ENCODE results near the gene TMEM132C. TPM values are rescaled to one million over a fixed set of nuclear protein-coding genes. Genes with fewer than 3 reads are reported as not detected.
A peak's percentile ranks its signal among the peaks of the same experiment; 100 is the strongest.

Gene TMEM132C
- polyA plus RNA-seq, 1 of the 3 experiments (the other 2 are of a cell fraction), result not detected

DNA sequence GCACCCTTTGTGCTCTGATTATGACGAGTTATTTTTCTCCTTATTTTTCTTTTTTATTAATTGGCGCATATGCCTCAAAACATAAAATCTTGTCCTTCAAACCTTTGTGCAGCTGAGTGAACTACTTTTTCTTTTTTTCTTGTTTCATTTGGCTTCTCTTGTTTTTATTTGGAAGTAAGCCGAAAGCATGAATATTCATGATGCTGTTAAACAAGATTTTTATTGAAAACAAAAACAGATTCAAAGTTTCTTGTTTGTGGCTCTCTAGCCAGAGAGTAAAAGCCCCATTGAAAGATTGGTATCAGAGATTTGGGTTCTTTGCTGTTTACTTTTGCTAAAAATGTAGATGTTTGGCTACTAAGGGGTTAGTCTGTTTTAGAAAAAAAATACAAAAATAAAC is 183.8 kb downstream of the TMEM132C start:
- Histone ChIP-seq H4K20me1 (ENCODE audit: insufficient read depth) (no peaks in the 10 kb centered on the region), H3K27ac (ENCODE audit: low read depth in 2 of 2, low read length in 1 of 2) (no peak overlapping the region), H3K9me3 (no peaks in the 10 kb centered on the region; the same call in 1 of the 2 replicates), H3K4me1 (ENCODE audit: control insufficient read depth in 1 of 2, insufficient read depth in 2 of 2, low read depth in 1 of 2, low read length in 1 of 2) (no peaks in the 10 kb centered on the region; a peak in 1 of 4 replicates), H3F3A (replicated peaks; ENCODE audit: insufficient read depth) (no peaks in the 10 kb centered on the region), H3K9me2 (no peaks in the 10 kb centered on the region), H3K36me3 (replicated peaks in 1 of 2; ENCODE audit: control insufficient read depth in 1 of 2, insufficient read depth in 2 of 2, low read length in 1 of 2) (no peaks in the 10 kb centered on the region), H2AFZ (ENCODE audit: low read depth) (no peak overlapping the region), H3K27me3 (ENCODE audit: insufficient read depth) (no peaks in the 10 kb centered on the region), H3K4me3 (ENCODE audit: low read depth in 2 of 2, low read length in 1 of 2) (no peak overlapping the region), H3K79me2 (ENCODE audit: insufficient read depth) (no peaks in the 10 kb centered on the region), H3K4me2 (no peak overlapping the region), H3K9ac (no peak overlapping the region)
- POLR2A ChIA-PET, result no interaction called here
- no peak for DNase-seq
- TF ChIP-seq, protein P1, sequence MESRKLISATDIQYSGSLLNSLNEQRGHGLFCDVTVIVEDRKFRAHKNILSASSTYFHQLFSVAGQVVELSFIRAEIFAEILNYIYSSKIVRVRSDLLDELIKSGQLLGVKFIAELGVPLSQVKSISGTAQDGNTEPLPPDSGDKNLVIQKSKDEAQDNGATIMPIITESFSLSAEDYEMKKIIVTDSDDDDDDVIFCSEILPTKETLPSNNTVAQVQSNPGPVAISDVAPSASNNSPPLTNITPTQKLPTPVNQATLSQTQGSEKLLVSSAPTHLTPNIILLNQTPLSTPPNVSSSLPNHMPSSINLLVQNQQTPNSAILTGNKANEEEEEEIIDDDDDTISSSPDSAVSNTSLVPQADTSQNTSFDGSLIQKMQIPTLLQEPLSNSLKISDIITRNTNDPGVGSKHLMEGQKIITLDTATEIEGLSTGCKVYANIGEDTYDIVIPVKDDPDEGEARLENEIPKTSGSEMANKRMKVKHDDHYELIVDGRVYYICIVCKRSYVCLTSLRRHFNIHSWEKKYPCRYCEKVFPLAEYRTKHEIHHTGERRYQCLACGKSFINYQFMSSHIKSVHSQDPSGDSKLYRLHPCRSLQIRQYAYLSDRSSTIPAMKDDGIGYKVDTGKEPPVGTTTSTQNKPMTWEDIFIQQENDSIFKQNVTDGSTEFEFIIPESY (IDR thresholded peaks at IDR 0.05; ENCODE audit: borderline replicate concordance, low read depth), result no peak
- no peak for TF ChIP-seq NRF1 (IDR thresholded peaks at IDR 0.05; ENCODE audit: low read depth, low read length)
- TF ChIP-seq JUND (IDR thresholded peaks at IDR 0.05), result no peak
- no peak for TF ChIP-seq SMC3 (IDR thresholded peaks at IDR 0.05; ENCODE audit: low read depth, low read length)
- no peak for TF ChIP-seq FOXJ3 (CRISPR knock-in tag; IDR thresholded peaks at IDR 0.05)
- CTCF ChIA-PET, result no interaction called here
- 46% methylated on average over 3 of the region's 3 CpGs for WGBS (ENCODE audit: low lambda C conversion rate)

GRCh38 chr12:128455851-128456250 is 188.9 kb downstream of the TMEM132C start:
- ChIA-PET POLR2A (no interaction called here), CTCF (no interaction called here)
- 16% methylated on average over 5 of the region's 5 CpGs for whole genome bisulfite sequencing (ENCODE audit: low lambda C conversion rate)
- no peaks in the 10 kb centered on the region for H3K36me3 ChIP-seq (replicated peaks in 1 of 2; ENCODE audit: control insufficient read depth in 1 of 2, insufficient read depth in 2 of 2, low read length in 1 of 2)
- H3K4me3 ChIP-seq (ENCODE audit: low read depth in 2 of 2, low read length in 1 of 2), result no peak overlapping the region
- H3K9me2 ChIP-seq, result no peaks in the 10 kb centered on the region
- no peak overlapping the region for H2AFZ ChIP-seq (ENCODE audit: low read depth)
- H3K27me3 ChIP-seq (ENCODE audit: insufficient read depth), result no peaks in the 10 kb centered on the region
- H3K9me3 ChIP-seq, result no peaks in the 10 kb centered on the region; the same call in 1 of the 2 replicates
- DNase-seq, result peak; percentile 15
- H3K27ac ChIP-seq (ENCODE audit: low read depth in 2 of 2, low read length in 1 of 2), result no peak overlapping the region
- H4K20me1 ChIP-seq (ENCODE audit: insufficient read depth), result no peaks in the 10 kb centered on the region
- H3K79me2 ChIP-seq (ENCODE audit: insufficient read depth), result no peaks in the 10 kb centered on the region
- no peaks in the 10 kb centered on the region for H3K4me1 ChIP-seq (ENCODE audit: control insufficient read depth in 1 of 2, insufficient read depth in 2 of 2, low read depth in 1 of 2, low read length in 1 of 2)
- H3K4me2 ChIP-seq, result no peak overlapping the region
- H3F3A ChIP-seq (replicated peaks; ENCODE audit: insufficient read depth), result no peaks in the 10 kb centered on the region
- no peak overlapping the region for H3K9ac ChIP-seq
- TF ChIP-seq GABPA (IDR thresholded peaks at IDR 0.05; ENCODE audit: low read depth) (no peak), GATA2 (CRISPR knock-in tag; IDR thresholded peaks at IDR 0.05) (no peak), RFX5 (IDR thresholded peaks at IDR 0.05; ENCODE audit: low read length) (no peak), YY1 (IDR thresholded peaks at IDR 0.05; ENCODE audit: low read depth) (no peak), POLR2AphosphoS5 (IDR thresholded peaks at IDR 0.05; ENCODE audit: low read depth, low read length) (no peak), EP300 (IDR thresholded peaks at IDR 0.05; ENCODE audit: borderline replicate concordance in 1 of 2, low read depth in 1 of 2, low read length in 1 of 2) (no peak), RCOR1 (IDR thresholded peaks at IDR 0.05; ENCODE audit: low read length) (no peak), CHD2 (IDR thresholded peaks at IDR 0.05; ENCODE audit: low read length, partially characterized antibody) (no peak), TEAD4 (IDR thresholded peaks at IDR 0.05; ENCODE audit: borderline replicate concordance, insufficient read depth) (no peak), REST (IDR thresholded peaks at IDR 0.05; ENCODE audit: low read depth, low read length) (no peak), MAX (IDR thresholded peaks at IDR 0.05; ENCODE audit: low read depth) (no peak), ELF1 (IDR thresholded peaks at IDR 0.05) (no peak), EZH2phosphoT487 (IDR thresholded peaks at IDR 0.05; ENCODE audit: borderline replicate concordance, low read depth) (no peak)
- TF ChIP-seq, protein P2, sequence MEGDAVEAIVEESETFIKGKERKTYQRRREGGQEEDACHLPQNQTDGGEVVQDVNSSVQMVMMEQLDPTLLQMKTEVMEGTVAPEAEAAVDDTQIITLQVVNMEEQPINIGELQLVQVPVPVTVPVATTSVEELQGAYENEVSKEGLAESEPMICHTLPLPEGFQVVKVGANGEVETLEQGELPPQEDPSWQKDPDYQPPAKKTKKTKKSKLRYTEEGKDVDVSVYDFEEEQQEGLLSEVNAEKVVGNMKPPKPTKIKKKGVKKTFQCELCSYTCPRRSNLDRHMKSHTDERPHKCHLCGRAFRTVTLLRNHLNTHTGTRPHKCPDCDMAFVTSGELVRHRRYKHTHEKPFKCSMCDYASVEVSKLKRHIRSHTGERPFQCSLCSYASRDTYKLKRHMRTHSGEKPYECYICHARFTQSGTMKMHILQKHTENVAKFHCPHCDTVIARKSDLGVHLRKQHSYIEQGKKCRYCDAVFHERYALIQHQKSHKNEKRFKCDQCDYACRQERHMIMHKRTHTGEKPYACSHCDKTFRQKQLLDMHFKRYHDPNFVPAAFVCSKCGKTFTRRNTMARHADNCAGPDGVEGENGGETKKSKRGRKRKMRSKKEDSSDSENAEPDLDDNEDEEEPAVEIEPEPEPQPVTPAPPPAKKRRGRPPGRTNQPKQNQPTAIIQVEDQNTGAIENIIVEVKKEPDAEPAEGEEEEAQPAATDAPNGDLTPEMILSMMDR (IDR thresholded peaks at IDR 0.05), result no peak
- TF ChIP-seq, protein P1 (IDR thresholded peaks at IDR 0.05; ENCODE audit: borderline replicate concordance, low read depth), result no peak

Data from SK-N-SH (cell line).